AG08396 (cell line): ENCODE results near the gene CHD2.
A peak's percentile ranks its signal among the peaks of the same experiment; 100 is the strongest.
"Not testable (repeated sequence)": the region's sequence is repeated elsewhere in the genome, so short reads cannot be mapped to it uniquely, and the experiment has no call there.

Experiments used
- DNase-seq: peaks from one replicate; pipeline ENCODE4 v3.0.0; 2012; ENCODE audit warnings: low spot score, mixed read lengths

CHD2 gene

GRCh38 chr15:92899948-92900730 lies at the start of gene CHD2:
Gene CHD2, plus strand, starts transcription at chr15:92900324. Its CDS starts 914 bp downstream, at chr15:92901238.
- DNase-seq, result peak; percentile 70

DNA sequence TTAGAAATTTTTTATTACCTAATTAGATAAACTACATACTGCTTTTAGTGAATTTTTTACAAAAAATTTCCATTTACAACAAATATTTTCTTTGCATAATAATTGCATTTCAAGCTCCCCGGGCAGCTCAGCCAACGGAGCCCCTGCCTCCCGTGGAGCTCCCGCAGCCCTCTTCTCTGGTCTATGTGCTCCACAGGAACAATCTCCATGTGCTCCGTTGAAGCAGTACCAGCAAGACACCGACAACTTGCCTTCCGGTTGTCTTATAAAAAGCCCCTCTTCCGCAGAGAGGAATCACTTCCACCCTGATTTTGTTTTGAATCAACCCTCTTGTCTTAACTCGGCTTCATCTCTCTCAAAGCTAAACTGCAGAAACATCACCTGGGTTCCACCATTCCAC lies 46.9 kb upstream of the CHD2 start:
- DNase-seq, result no peak

DNA sequence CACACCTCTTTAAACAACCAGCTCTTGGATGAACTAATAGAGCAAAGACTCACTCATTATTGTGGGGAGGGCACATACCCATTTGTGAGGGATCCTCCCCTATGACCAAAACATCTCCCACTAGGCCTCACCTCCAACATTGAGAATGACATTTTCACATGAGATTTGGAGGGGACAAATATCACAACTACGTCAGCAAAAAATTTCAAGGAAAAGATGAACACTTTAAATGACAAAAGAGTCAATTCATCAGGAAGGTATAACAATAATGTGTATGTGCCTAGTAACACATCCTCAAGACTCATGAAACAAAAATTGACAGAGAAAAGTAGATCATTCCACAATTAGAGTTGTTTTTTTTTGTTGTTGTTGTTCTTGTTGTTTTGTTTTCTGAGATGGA lies 38.4 kb upstream of the CHD2 start:
- no peak for DNase-seq

DNA sequence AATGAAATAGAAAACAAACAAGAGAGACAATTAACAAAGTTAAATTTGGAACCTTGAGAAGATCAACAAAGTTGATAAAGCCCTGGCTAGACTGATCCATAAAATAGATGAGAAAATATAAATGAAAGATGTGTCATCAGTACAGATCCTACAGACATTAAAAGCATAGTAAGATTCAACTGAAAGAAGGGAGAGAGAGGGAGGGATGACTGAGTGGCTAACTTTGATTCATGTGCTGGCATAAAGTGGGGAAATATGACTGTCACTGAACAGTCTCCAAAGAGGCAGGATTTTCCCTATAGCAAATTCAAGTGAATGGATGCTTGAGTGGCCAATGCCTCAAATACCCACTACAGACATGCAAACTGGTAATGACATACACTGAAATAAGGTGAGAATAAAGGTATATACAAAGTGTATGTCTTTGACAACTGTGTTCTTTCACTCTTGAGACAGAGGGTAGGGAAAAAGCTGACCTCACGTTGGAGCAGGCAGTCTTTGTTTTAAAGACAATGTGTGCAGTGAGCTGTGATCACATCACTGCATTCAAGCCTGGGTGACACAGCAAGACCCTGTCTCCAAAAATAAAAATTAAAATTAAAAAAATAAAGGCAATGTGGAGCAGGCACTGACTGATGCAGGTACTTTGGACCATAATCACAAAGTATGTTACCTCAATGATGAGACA lies 35.9 kb upstream of the CHD2 start:
- no peak for DNase-seq

DNA sequence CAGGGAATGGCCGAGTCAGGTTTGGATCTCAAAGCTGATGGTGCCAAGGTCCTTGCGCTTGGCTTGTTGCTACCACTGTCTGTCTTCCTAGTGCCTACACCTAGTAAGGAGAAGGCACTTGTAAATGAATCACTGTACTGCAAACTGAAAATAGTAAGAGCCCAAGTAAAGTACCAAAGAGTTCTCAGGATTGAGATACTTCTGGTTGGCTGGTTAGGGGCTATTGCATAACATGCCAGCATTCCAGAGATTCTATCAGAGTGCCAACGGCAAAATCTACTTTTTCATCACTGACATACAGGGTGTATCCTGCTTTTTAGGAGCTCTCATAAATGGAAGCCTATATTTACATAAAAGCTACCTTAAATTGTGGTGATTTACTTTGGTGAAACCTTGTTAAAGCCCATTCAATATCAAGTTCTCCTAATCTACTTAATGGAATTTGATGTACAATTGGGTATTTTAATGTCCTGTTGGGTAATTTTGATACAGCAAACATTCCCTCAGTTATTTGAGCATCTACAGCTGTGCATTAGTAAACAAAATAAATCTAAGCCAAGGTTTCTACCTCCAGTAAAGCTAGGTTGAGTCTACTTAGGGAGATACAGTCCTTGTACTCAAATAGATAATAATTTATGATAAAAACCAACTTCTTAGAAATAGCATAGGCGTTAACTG lies 30.7 kb upstream of the CHD2 start:
- peak; percentile 36 for DNase-seq

DNA sequence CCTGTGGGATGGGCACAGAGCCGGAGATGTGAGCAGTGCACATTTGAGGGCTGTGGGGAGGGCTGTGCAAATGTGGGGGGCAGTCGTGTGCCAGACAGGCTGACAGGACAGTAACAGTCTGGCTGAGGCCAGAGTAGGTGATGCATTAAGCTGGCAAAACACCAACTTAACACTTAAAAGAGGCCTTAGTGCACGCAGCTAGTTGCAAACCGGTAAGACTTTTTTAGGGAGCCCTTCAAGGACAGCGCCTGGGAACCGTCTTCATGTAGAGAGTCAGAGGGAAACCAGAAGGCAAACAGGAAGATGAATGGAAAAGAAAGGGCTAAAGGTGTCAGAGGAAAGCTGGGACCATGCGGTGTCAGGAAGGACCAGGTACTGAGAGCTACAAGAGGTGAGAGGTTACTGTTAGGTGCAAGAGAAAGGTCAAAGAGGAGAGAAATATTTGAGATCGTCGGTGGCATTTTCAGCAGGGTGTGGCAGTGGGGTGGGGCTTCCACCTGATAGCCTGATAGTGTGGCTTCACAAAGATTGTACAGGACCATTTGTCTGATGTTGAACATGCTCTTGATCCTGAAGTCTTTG lies 30.0 kb upstream of the CHD2 start:
- no peak for DNase-seq

- DNase-seq, result not testable (repeated sequence)
These were observed 27.2 kb upstream of the CHD2 start for GRCh38 chr15:92872967-92873366.

DNA sequence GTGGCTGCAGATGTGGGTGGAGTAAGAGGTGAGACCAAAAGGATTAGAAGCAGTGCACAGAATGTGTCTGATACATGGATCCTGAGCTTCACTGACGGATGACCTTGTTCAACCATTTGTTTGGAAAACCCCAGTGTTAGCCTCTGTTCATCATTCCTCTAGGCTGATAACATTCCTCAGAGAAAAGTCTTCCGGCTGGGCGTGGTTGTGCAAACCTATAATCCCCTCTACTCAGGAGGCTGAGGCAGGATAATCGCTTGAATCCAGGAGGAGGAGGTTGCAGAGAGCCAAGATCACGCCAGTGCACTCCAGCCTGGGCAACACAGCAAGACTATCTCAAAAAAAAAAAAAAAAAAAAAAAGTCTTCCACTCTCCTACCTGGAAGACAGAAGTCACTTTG lies 23.1 kb upstream of the CHD2 start:
- DNase-seq, result no peak

- no peak for DNase-seq
These were observed 22.7 kb upstream of the CHD2 start for GRCh38 chr15:92877416-92877815.

- DNase-seq, result no peak
These were observed 21.5 kb upstream of the CHD2 start for GRCh38 chr15:92878593-92879053.

GRCh38 chr15:92879949-92880725 lies 20.0 kb upstream of the CHD2 start:
- no peak for DNase-seq

- DNase-seq, result no peak
These were observed 19.3 kb upstream of the CHD2 start for GRCh38 chr15:92880796-92881195.

- no peak for DNase-seq
These were observed 18.8 kb upstream of the CHD2 start for GRCh38 chr15:92881211-92881754.

DNA sequence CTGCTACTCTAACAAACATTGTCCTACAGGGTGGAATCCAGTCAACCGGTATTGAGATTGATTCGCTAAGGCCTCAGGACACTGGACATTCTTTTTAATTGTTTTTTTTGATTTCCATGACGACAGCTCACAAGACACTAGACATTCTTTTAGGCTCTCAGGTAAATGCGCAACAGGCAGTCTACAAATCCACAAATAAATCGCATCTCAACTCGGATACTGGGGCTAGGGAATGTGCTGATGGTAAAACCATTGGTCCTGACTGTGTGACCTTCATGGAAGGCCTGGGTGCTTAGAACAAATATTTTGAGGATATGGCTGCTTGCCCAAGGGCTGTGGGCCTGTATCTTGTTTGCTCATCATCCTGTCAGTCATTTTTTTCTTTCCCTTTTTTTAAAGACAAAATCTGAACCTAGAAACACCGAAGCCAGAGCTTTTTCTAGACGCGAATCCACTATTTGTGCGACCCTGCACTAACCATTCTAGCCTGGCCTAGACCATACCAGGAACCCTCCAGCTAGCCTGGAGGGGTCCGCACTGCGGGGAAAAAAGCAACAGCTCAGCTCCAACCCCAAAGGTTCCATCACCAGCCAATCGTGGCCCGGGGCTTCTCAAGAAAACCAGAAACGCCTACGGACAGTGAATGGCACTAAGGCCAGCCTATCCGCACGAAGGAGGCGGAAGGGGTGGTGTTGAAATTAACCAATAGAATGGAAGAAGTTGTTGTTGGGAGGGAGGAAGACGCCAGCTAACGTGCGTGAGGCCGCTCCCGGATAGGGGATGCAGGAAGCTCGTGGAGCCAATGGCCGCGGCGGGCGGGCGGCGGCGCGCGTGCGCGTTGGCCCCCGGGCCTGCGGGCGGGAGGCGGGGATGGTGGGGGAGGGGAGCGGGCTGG lies 18.1 kb upstream of the CHD2 start:
- peak; percentile 99 for DNase-seq

GRCh38 chr15:92882697-92883162 lies 17.4 kb upstream of the CHD2 start:
- no peak for DNase-seq

DNA sequence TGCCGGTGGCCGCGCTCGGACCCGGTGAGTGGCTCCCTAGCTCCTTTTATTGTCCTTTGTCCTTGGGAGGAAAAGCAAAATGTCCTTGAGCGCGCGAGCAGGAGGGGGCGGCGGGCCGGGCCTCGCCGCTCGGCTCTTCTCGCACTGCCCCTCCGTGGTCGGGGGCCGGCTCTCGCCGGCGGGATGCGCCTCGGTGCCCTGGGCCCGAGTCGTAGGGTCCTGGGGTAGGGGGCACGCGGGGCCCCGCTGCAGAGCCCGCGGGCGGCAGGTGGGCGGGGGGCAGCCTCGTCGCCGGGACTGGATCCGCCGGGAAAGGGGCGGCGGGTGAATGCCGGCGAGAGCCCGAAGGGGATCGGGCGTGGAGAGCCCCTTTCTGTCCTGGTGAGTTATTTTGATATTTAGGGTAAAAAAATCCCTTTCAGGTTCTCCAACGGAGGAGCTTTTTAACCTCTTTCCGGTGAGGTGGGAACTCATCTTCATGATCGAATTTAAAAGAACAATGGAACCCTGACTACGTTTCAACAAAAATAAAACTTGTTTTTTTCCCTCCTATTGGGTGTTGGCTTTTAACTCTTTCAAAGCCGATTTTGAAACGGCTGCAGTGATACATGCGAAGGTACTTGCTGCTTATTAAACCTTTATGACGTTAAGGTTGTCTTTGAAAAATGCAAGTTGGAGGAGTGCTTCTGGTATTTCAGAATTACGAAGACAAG lies 16.8 kb upstream of the CHD2 start:
- DNase-seq, result peak; percentile 29

DNA sequence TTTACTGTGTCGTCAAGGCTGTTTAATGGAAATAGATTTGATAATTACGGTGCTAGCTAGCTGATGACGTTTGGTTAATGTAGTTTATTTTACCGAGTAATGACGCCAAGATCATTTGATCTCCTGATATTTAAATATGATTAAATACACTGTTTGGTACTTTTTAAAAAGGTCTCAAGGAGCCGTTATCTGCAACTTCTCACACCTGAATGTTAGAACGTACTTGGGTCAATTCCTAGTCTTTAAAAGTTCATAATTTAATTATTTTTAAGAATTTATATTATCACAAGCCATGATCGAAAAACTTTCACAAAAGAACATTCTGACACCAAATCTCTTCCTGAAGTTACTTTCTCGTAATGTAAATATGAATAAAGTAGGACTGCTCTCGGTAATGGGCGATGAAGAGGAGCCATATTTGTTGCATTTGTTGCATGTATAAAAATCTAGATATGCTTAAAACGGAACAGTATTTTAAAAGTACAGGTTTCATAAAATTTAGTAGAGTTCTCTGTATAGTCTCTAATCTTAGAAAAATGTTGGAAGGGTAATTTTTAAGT lies 16.2 kb upstream of the CHD2 start:
- DNase-seq, result no peak

DNA sequence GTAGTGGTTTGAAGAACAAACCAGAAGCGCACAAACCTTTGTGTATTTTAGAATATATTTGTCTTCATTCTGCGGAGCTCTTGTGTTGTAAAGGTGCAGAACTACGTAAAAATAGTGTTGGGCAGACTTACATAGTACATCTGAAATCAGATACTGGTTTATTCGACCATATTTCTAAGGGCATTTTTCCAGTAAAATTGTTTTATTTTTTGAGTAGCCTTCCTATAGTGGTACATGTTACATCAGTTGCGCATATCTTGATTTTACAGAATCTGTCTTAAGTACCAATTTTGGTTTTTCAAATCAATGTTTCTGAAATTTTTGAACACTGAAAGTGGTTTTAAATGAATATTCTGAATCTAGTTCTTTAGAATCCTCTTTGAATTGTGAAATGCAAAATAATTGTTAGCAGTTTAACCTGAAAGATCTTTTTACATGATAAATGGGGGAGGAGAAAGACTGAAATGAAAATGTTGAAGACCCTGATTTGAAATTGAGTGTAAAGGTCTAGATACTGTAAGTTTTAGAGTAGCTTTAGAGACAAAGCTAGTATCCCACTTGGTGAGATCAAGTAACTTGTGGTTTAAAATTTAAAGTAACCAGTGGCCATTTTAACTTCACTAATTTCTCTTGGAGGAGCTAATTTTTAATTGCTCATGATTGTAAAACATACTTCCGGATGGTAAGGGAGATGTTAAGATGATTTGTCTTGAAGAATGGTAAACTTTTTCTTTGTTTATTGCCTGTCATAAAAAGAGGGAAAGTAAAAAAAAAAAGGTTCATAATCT lies 15.5 kb upstream of the CHD2 start:
- DNase-seq, result no peak
